ENCODE measurements around the gene NPY1R. TPM values are rescaled to one million over a fixed set of nuclear protein-coding genes. Genes with fewer than 3 reads are reported as not detected.

NPY1R gene
- total and polyA plus RNA-seq, 2 donors from 2014 or later = 19.2 to 32.9 TPM

DNA sequence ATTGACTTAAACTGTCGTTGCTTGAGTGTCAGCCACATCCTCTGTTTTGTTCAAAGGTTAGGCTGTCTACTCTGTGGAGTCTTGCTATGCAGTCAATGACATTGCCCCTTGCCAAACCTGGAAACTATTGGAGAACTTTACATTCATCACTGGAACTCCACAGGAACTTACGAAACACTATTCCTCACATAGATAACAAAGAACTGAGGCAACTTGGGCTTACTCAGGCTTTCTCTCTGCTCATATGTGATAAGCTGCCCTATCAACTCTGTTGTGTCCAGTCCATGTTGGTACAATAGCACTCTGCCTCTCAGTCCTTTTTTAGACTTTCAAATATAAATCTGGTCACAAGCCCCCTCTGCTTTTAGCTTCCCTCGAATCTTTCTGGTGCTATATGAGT lies 20.7 kb upstream of the NPY1R start:
- Histone ChIP-seq H3K27me3 (ENCODE audit: control insufficient read depth, insufficient read depth, low read length) (no peaks in the 10 kb centered on the region), H3K36me3 (ENCODE audit: control insufficient read depth in 2 of 3, insufficient read depth in 3 of 3, low read length in 3 of 3) (peaks cover 0 to 2% (median 0%) of the 10 kb centered on the region in 3 donors), H3K27ac (ENCODE audit: low read depth in 2 of 2, low read length in 2 of 2) (no peak overlapping the region), H3K4me3 (ENCODE audit: low read length in 3 of 3) (no peak overlapping the region), H3K4me1 (ENCODE audit: control insufficient read depth in 2 of 3, insufficient read depth in 2 of 3, low read depth in 1 of 3, low read length in 3 of 3) (no peaks in the 10 kb centered on the region), H3K9me3 (ENCODE audit: control insufficient read depth in 2 of 3, insufficient read depth in 1 of 3, low read length in 3 of 3) (no peaks in the 10 kb centered on the region), H3K9ac (ENCODE audit: low read length in 3 of 3) (no peak overlapping the region)
- intact Hi-C loops (cut with DNase I) = no loop called here
- FAIRE-seq (no peak), DNase-seq (no peak)
- TF ChIP-seq, protein P1, sequence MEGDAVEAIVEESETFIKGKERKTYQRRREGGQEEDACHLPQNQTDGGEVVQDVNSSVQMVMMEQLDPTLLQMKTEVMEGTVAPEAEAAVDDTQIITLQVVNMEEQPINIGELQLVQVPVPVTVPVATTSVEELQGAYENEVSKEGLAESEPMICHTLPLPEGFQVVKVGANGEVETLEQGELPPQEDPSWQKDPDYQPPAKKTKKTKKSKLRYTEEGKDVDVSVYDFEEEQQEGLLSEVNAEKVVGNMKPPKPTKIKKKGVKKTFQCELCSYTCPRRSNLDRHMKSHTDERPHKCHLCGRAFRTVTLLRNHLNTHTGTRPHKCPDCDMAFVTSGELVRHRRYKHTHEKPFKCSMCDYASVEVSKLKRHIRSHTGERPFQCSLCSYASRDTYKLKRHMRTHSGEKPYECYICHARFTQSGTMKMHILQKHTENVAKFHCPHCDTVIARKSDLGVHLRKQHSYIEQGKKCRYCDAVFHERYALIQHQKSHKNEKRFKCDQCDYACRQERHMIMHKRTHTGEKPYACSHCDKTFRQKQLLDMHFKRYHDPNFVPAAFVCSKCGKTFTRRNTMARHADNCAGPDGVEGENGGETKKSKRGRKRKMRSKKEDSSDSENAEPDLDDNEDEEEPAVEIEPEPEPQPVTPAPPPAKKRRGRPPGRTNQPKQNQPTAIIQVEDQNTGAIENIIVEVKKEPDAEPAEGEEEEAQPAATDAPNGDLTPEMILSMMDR (IDR thresholded peaks at IDR 0.05; ENCODE audit: borderline replicate concordance, extremely low read depth, insufficient read depth) = no peak

DNA sequence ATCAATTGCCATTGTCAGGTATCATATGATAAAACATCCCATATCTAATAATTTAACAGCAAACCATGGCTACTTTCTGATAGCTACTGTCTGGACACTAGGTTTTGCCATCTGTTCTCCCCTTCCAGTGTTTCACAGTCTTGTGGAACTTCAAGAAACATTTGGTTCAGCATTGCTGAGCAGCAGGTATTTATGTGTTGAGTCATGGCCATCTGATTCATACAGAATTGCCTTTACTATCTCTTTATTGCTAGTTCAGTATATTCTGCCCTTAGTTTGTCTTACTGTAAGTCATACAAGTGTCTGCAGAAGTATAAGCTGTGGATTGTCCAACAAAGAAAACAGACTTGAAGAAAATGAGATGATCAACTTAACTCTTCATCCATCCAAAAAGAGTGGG lies 18.3 kb upstream of the NPY1R start:
- intact Hi-C loops (cut with DNase I) = no loop called here
- H3K27me3 ChIP-seq (ENCODE audit: control insufficient read depth, insufficient read depth, low read length) = peaks cover 2% of the 10 kb centered on the region
- H3K9ac ChIP-seq (ENCODE audit: low read length in 3 of 3) = no peak overlapping the region
- no peak overlapping the region for H3K27ac ChIP-seq (ENCODE audit: low read depth in 2 of 2, low read length in 2 of 2)
- no peak overlapping the region for H3K4me3 ChIP-seq (ENCODE audit: low read length in 3 of 3)
- no peak for DNase-seq
- peaks cover 0 to 2% (median 0%) of the 10 kb centered on the region in 3 donors for H3K36me3 ChIP-seq (ENCODE audit: control insufficient read depth in 2 of 3, insufficient read depth in 3 of 3, low read length in 3 of 3)
- TF ChIP-seq, protein P1 (IDR thresholded peaks at IDR 0.05; ENCODE audit: borderline replicate concordance, extremely low read depth, insufficient read depth) = no peak
- H3K4me1 ChIP-seq (ENCODE audit: control insufficient read depth in 2 of 3, insufficient read depth in 2 of 3, low read depth in 1 of 3, low read length in 3 of 3) = no peaks in the 10 kb centered on the region
- no peaks in the 10 kb centered on the region for H3K9me3 ChIP-seq (ENCODE audit: control insufficient read depth in 2 of 3, insufficient read depth in 1 of 3, low read length in 3 of 3)
- no peak for FAIRE-seq

DNA sequence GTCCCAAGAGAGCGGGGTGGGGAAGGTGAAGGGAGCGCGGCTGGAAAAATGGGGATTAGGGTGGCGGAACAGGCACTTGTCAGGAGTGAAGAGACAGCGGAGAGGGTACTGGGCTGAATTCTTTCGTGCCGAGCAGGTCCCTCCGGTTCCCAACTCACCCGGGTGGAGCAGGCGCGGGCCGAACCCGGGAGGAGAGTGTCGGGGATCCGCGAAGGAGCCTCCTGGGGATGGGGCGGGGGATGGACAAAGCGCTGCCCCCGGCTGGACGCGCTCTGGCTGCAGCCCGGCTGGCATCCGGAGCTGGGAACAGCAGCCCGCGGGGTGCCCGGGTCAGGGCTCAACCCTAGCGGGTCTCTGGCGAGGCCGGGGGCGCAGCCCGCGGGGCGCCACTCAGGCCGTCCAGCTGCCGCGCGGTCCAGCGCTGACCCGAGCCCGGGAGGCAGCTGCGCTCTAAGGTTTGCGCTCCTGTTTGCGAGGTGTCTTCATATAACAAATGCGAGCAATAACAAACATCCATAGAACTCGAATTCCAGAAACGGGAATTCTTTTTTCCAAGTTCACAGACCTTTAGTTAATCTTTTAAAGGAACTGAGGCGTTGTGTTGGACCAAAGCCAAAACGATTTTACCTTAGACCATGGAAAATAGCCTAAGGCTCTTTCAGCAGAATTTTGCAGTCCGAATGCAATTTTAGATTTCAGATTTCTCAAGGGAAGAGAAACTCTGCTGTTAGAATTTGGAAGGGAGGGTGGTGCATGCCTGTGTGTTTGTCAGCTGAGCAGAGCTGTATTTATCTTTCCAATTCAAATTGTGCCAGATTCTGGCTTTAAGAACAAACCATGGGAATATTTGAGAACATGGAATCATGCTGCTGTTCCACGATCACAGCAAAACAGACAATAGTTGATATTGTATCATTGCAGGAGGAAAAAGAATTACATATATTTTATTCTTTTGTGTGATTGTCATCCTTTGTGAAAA lies 12.0 kb upstream of the NPY1R start:
- Histone ChIP-seq H3K4me3 (ENCODE audit: low read length in 3 of 3) (peak overlapping the region; percentile 37 to 76 (median 70)), H3K4me1 (ENCODE audit: control insufficient read depth in 2 of 3, insufficient read depth in 2 of 3, low read depth in 1 of 3, low read length in 3 of 3) (no peaks in the 10 kb centered on the region), H3K27me3 (ENCODE audit: control insufficient read depth, insufficient read depth, low read length) (peaks cover 31% of the 10 kb centered on the region), H3K27ac (ENCODE audit: low read depth in 2 of 2, low read length in 2 of 2) (peak overlapping the region; percentile 58 to 76), H3K36me3 (ENCODE audit: control insufficient read depth in 2 of 3, insufficient read depth in 3 of 3, low read length in 3 of 3) (peaks cover 0 to 2% (median 0%) of the 10 kb centered on the region in 3 donors), H3K9me3 (ENCODE audit: control insufficient read depth in 2 of 3, insufficient read depth in 1 of 3, low read length in 3 of 3) (no peaks in the 10 kb centered on the region), H3K9ac (ENCODE audit: low read length in 3 of 3) (peak overlapping the region in 1 of 3 donors; percentile 55)
- intact Hi-C loops (cut with DNase I) = no loop called here
- TF ChIP-seq, protein P1 (IDR thresholded peaks at IDR 0.05; ENCODE audit: borderline replicate concordance, extremely low read depth, insufficient read depth) = no peak
- FAIRE-seq (no peak), DNase-seq (peak in 4 of 5 donors; percentile 44 to 62 (median 48))

Measured in kidney (tissue), 14 donors.